BJ (cell line): Measurements from ENCODE around the gene TYW3. TPM values are rescaled to one million over a fixed set of nuclear protein-coding genes. Genes with fewer than 3 reads are reported as not detected.

Experiments used
- CTCF ChIA-PET: fragments of 350-600 bp; formaldehyde crosslinking; extraction: SDS; loops from one replicate; lab custom pipeline; 2021; ENCODE audit warnings: antibody characterized with exemption, inconsistent platforms; lab: Yijun Ruan, JAX
- POLR2A ChIA-PET: fragments of 300-600 bp; sonication (Branson Sonifier 250); formaldehyde crosslinking; extraction: SDS; loops from one replicate; lab custom pipeline; 2021; ENCODE audit warnings: antibody characterized with exemption; lab: Charles Lee
- DNase-seq: peaks from one replicate; pipeline ENCODE4 v3.0.0-alpha.2; 2011; ENCODE audit warnings: low read depth
- H3K27me3 ChIP-seq: 2 replicates; pipeline ENCODE4 v1.6.0; 2011; ENCODE audit warnings: low read length; ENCODE audit not compliant: control insufficient read depth, insufficient read depth
- H3K36me3 ChIP-seq: 2 replicates; pipeline ENCODE4 v1.5.1; 2011; ENCODE audit warnings: low read length; ENCODE audit not compliant: control insufficient read depth, insufficient read depth
- H3K4me3 ChIP-seq: 2 replicates; pipeline ENCODE4 v1.5.1; 2011; ENCODE audit warnings: low read depth, mild to moderate bottlenecking, control low read depth, low read length
- polyA minus RNA-seq: library from RNA; depleted of rRNA, polyadenylated mRNA; stranded (reverse); fragments of >200 nt; gene quantifications from 2 replicates; pipeline ENCODE4 v1.2.3, GENCODE V29; 2011; rRNA and poly(A)+ RNA removed
- polyA plus RNA-seq: library from polyadenylated mRNA; depleted of rRNA; stranded (reverse); fragments of >200 nt; gene quantifications from 2 replicates; pipeline ENCODE4 v1.2.3, GENCODE V29; 2011; rRNA removed
- TF ChIP-seq, protein P1 (sequence below): IDR thresholded peaks from 2 replicates; pipeline ENCODE4 v1.5.1; 2011; ENCODE audit warnings: low read depth, mild to moderate bottlenecking, control low read depth, inconsistent platforms, low read length, moderate library complexity; ENCODE audit not compliant: insufficient read depth

TYW3 gene, protein sequence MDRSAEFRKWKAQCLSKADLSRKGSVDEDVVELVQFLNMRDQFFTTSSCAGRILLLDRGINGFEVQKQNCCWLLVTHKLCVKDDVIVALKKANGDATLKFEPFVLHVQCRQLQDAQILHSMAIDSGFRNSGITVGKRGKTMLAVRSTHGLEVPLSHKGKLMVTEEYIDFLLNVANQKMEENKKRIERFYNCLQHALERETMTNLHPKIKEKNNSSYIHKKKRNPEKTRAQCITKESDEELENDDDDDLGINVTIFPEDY
- 9.2 and 15.3 TPM in 2 replicates for polyA plus RNA-seq
- polyA minus RNA-seq, result 5.5 and 6.1 TPM in 2 replicates

DNA sequence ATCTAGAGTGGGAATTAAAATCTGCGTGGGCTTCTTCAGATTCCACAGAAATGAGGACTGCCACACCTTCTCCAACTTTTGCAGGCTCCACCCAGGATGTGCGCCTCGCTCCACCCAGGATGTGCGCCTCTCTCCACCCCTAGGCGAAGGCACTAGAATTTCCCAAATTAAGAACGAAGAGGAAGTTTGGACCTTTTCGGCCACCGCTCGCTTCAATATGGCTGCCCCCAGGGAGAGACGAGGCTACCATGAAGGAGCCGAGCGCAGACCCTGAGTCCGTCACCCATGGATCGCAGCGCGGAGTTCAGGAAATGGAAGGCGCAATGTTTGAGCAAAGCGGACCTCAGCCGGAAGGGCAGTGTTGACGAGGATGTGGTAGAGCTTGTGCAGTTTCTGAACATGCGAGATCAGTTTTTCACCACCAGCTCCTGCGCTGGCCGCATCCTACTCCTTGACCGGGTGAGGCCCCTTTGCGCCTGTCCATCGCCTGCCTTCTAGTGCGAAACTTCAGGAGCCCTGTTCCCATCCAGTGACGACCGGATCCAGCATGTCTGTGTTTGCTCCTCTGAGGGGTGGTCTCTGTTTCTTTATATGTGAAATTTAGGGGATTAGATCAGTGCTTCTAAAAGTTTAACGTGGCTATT lies at the start of gene TYW3, which contains the start of gene CRYZ:
TYW3 (plus strand) TSS at position 193 of the 644 bp plus-strand sequence; CDS start at position 286, 93 bp downstream.
CRYZ (minus strand) TSS at position 91 of the 644 bp plus-strand sequence. CDS start 8,229 bp downstream, outside the sequence.
- TF ChIP-seq, protein P1, sequence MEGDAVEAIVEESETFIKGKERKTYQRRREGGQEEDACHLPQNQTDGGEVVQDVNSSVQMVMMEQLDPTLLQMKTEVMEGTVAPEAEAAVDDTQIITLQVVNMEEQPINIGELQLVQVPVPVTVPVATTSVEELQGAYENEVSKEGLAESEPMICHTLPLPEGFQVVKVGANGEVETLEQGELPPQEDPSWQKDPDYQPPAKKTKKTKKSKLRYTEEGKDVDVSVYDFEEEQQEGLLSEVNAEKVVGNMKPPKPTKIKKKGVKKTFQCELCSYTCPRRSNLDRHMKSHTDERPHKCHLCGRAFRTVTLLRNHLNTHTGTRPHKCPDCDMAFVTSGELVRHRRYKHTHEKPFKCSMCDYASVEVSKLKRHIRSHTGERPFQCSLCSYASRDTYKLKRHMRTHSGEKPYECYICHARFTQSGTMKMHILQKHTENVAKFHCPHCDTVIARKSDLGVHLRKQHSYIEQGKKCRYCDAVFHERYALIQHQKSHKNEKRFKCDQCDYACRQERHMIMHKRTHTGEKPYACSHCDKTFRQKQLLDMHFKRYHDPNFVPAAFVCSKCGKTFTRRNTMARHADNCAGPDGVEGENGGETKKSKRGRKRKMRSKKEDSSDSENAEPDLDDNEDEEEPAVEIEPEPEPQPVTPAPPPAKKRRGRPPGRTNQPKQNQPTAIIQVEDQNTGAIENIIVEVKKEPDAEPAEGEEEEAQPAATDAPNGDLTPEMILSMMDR, result no peak
- POLR2A ChIA-PET, result no interaction called here

DNA sequence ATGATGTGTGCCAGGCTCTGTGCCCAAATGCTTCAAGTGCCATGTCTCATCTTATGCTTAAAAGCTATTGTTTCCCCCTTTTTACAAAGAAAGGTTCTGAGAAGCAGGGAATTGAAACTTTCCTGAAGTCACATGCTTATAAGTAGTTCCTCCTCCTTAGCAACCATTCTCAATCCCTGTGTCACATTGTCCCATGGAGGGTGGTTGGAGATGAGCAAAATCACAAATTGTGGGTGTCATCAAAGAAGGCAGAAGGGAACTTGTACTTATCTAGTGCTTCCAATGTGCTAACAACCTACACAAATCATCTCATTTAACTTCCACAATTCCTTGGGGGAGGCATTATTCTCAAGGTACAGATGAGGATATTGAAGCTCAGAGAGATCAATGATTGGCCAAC lies 49.3 kb upstream of the TYW3 start:
- TF ChIP-seq, protein P1, result no peak
- ChIA-PET CTCF (no interaction called here), POLR2A (no interaction called here)
- Histone ChIP-seq H3K4me3 (no peak overlapping the region), H3K36me3 (no peaks in the 10 kb centered on the region), H3K27me3 (no peaks in the 10 kb centered on the region; the same call in 1 of the 2 replicates)
- no peak for DNase-seq

More for the DNA sequence above, at the start of gene TYW3, which contains the start of gene CRYZ:
- Histone ChIP-seq H3K27me3 (no peaks in the 10 kb centered on the region), H3K36me3 (peaks cover 5% of the 10 kb centered on the region), H3K4me3 (peak within 1 kb of the TSS; percentile 68)
- CTCF ChIA-PET, result interaction anchor here (0.6 to 2.4 kb wide), 10 partner anchors 11 to 265 kb away, joined by 3 to 15 read pairs (median 4); no protein-coding TSS in a partner anchor
- peak; percentile 63 for DNase-seq

DNA sequence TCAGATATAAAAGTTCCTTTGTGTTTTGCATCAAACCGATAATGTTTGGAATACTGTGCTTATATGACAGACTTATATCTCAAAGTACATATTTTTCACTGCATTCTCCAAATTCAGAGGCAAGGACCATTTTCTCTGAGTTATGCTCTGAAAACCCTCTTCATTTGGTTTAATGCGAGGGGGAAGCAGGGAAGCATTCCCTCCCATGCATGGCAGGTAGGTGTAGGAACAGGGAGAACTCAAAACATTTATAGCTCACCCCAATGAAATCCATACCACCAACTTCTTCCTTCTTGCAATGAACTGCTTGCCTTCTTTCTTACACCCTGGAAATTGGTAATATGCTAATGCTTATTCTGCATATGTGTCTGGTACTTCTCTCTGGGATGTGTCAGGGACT lies 48.7 kb upstream of the TYW3 start:
- CTCF ChIA-PET, result no interaction called here
- POLR2A ChIA-PET, result no interaction called here
- H3K36me3 ChIP-seq, result no peaks in the 10 kb centered on the region
- no peaks in the 10 kb centered on the region; the same call in 1 of the 2 replicates for H3K27me3 ChIP-seq
- DNase-seq, result no peak
- TF ChIP-seq, protein P1, result no peak
- no peak overlapping the region for H3K4me3 ChIP-seq

DNA sequence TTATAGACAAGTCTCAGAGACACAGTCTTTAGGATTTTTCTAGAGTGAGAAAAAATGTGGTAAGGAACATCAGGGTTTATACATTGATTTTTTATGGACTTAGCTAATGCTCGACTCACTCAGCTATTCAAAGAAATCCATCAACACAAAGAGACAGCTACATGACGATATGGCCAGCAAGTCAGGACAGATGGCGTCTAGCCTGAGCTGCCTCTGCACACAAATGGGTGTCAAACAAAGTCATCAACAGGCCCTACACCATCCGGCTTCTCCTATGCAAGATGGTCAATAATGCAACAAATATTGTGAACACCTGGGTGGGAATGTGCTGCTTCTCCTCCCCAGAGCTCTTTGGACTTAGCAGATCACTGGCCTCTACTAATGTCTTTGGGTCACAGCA lies 46.0 kb upstream of the TYW3 start:
- Histone ChIP-seq H3K27me3 (no peaks in the 10 kb centered on the region; the same call in 1 of the 2 replicates), H3K4me3 (no peak overlapping the region), H3K36me3 (no peaks in the 10 kb centered on the region)
- TF ChIP-seq, protein P1, result no peak
- no peak for DNase-seq
- ChIA-PET POLR2A (no interaction called here), CTCF (no interaction called here)
